NCI-H69 (cell line): Measurements from ENCODE around the gene CSHL1.
"Not testable (repeated sequence)": the region's sequence is repeated elsewhere in the genome, so short reads cannot be mapped to it uniquely, and the experiment has no call there.

ENCODE experiments used
- DNase-seq: peaks from one replicate; lab custom pipeline; 2025; lab: John Stamatoyannopoulos, UW

CSHL1 gene

GRCh38 chr17:63885119-63885518 lies 25.9 kb downstream of the CSHL1 start:
- DNase-seq: not testable (repeated sequence)

- DNase-seq: not testable (repeated sequence)
Observed at GRCh38 chr17:63882626-63883126, 28.4 kb downstream of the CSHL1 start.

- peak; percentile 52 for DNase-seq
Observed at GRCh38 chr17:63881935-63882601, 29.0 kb downstream of the CSHL1 start, which contains the start of gene GH2. TSS of gene GH2 (minus strand) at chr17:63881944. CDS start at chr17:63881801, 143 bp downstream.

GRCh38 chr17:63881337-63881736 lies 29.7 kb downstream of the CSHL1 start:
- DNase-seq: not testable (repeated sequence)

GRCh38 chr17:63880706-63881105 lies 30.4 kb downstream of the CSHL1 start:
- DNase-seq: no peak

GRCh38 chr17:63878413-63878812 lies 32.6 kb downstream of the CSHL1 start:
- DNase-seq: not testable (repeated sequence)

- not testable (repeated sequence) for DNase-seq
Observed at GRCh38 chr17:63874693-63875092, 36.4 kb downstream of the CSHL1 start.

GRCh38 chr17:63874061-63874626 lies 36.9 kb downstream of the CSHL1 start:
- DNase-seq: not testable (repeated sequence)

GRCh38 chr17:63873577-63873976 lies 37.5 kb downstream of the CSHL1 start, which contains the start of gene CSH2:
TSS of gene CSH2 (minus strand) at chr17:63873677. CDS start at chr17:63873614, 63 bp downstream.
- DNase-seq: not testable (repeated sequence)

- not testable (repeated sequence) for DNase-seq
Observed at GRCh38 chr17:63871646-63872365, 39.3 kb downstream of the CSHL1 start.

GRCh38 chr17:63870292-63870665 lies 40.8 kb downstream of the CSHL1 start:
- not testable (repeated sequence) for DNase-seq

GRCh38 chr17:63869491-63870291 lies 41.4 kb downstream of the CSHL1 start:
- not testable (repeated sequence) for DNase-seq

- DNase-seq: not testable (repeated sequence)
Observed at GRCh38 chr17:63866625-63867024, 44.4 kb downstream of the CSHL1 start.
